ENCODE data around the gene PRKCE.
A peak's percentile ranks its signal among the peaks of the same experiment; 100 is the strongest.

Gene PRKCE

DNA sequence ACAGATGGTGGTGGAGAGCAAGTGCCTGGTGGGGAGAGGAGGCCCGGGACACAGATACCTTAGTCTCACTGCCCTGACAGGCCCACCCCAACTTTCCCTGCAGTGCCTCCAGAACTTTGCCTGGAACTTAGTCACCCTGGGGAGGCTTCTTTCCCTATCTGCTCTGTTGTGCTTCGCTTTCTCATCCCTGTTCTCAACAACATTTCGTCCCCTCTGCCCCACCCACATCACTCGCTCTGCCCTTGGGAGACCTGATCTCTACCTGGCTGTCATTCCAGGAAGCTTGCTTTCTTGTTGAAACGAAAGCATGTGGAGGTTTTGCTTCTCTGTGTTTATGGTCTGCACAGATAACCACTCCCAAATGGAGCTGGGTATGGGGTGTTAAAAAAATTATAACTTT, 93.8 kb downstream of the PRKCE start:
- H3K4me1 ChIP-seq (ENCODE audit: control insufficient read depth in 2 of 2, insufficient read depth in 2 of 2, low read length in 2 of 2): peaks cover 4 to 14% of the 10 kb centered on the region in 2 donors
- peaks cover 0 to 2% of the 10 kb centered on the region in 2 donors for H3K9me3 ChIP-seq (ENCODE audit: control insufficient read depth in 2 of 2, low read length in 2 of 2)
- no peak overlapping the region for H3K27ac ChIP-seq (ENCODE audit: low read depth in 2 of 2, low read length in 2 of 2)
- no peaks in the 10 kb centered on the region for H3K36me3 ChIP-seq (ENCODE audit: control insufficient read depth in 2 of 2, insufficient read depth in 2 of 2, low read length in 2 of 2)
- peak overlapping the region in 1 of 2 donors; percentile 4 for H3K4me3 ChIP-seq (ENCODE audit: low read length in 2 of 2)
- no peaks in the 10 kb centered on the region for H3K27me3 ChIP-seq (ENCODE audit: control insufficient read depth in 2 of 2, insufficient read depth in 2 of 2, low read length in 2 of 2)
- no peak overlapping the region for H3K9ac ChIP-seq (ENCODE audit: low read depth in 1 of 2, low read length in 2 of 2)

GRCh38 chr2:45746888-45747287, 95.4 kb downstream of the PRKCE start:
- no peaks in the 10 kb centered on the region for H3K27me3 ChIP-seq (ENCODE audit: control insufficient read depth in 2 of 2, insufficient read depth in 2 of 2, low read length in 2 of 2)
- H3K27ac ChIP-seq (ENCODE audit: low read depth in 2 of 2, low read length in 2 of 2): no peak overlapping the region
- peaks cover 0 to 2% of the 10 kb centered on the region in 2 donors for H3K9me3 ChIP-seq (ENCODE audit: control insufficient read depth in 2 of 2, low read length in 2 of 2)
- H3K4me1 ChIP-seq (ENCODE audit: control insufficient read depth in 2 of 2, insufficient read depth in 2 of 2, low read length in 2 of 2): peaks cover 4 to 14% of the 10 kb centered on the region in 2 donors
- H3K4me3 ChIP-seq (ENCODE audit: low read length in 2 of 2): no peak overlapping the region
- H3K9ac ChIP-seq (ENCODE audit: low read depth in 1 of 2, low read length in 2 of 2): no peak overlapping the region
- H3K36me3 ChIP-seq (ENCODE audit: control insufficient read depth in 2 of 2, insufficient read depth in 2 of 2, low read length in 2 of 2): no peaks in the 10 kb centered on the region

DNA sequence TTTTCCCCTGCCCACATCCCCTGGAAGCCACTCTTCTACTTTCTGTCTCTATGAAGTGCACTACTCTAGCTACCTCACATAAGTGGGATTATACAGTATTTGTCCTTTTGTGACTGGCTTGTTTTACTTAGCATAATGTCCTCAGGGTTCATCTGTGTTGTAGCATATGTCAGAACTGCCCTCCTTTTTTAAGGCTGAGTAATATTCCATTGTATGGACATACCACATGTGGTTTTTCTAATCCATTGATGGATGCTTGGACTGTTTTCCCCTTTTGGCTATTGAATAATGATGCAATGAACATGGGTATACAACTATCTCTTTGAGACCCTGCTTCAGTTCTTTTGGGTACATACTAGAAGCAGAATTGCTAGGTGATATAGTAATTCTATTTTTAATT, 95.9 kb downstream of the PRKCE start:
- peaks cover 0 to 2% of the 10 kb centered on the region in 2 donors for H3K9me3 ChIP-seq (ENCODE audit: control insufficient read depth in 2 of 2, low read length in 2 of 2)
- H3K27ac ChIP-seq (ENCODE audit: low read depth in 2 of 2, low read length in 2 of 2): no peak overlapping the region
- H3K4me3 ChIP-seq (ENCODE audit: low read length in 2 of 2): no peak overlapping the region
- H3K4me1 ChIP-seq (ENCODE audit: control insufficient read depth in 2 of 2, insufficient read depth in 2 of 2, low read length in 2 of 2): peaks cover 4 to 14% of the 10 kb centered on the region in 2 donors
- no peak overlapping the region for H3K9ac ChIP-seq (ENCODE audit: low read depth in 1 of 2, low read length in 2 of 2)
- no peaks in the 10 kb centered on the region for H3K27me3 ChIP-seq (ENCODE audit: control insufficient read depth in 2 of 2, insufficient read depth in 2 of 2, low read length in 2 of 2)
- no peaks in the 10 kb centered on the region for H3K36me3 ChIP-seq (ENCODE audit: control insufficient read depth in 2 of 2, insufficient read depth in 2 of 2, low read length in 2 of 2)

DNA sequence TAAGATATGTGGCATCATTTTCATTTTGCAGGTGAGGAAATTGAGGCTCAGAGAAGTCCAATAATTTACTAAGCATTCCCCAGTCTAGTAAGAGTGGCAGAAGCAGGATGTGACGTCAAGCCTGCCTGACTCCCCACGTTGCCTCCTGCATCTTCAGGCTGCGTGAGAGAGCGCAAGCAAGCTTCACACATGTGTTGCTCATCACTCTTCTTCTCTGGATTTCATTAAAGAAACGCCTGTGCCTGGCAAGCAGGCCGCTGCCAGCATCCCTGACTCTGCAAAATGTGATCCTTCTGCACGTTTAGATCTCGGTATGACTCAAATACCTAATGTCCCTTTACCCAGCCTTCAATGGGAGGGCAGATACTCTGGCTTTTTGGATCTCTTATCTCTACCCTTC, 96.8 kb downstream of the PRKCE start:
- H3K4me3 ChIP-seq (ENCODE audit: low read length in 2 of 2): no peak overlapping the region
- no peaks in the 10 kb centered on the region for H3K36me3 ChIP-seq (ENCODE audit: control insufficient read depth in 2 of 2, insufficient read depth in 2 of 2, low read length in 2 of 2)
- peaks cover 0 to 2% of the 10 kb centered on the region in 2 donors for H3K9me3 ChIP-seq (ENCODE audit: control insufficient read depth in 2 of 2, low read length in 2 of 2)
- H3K4me1 ChIP-seq (ENCODE audit: control insufficient read depth in 2 of 2, insufficient read depth in 2 of 2, low read length in 2 of 2): peaks cover 6 to 14% of the 10 kb centered on the region in 2 donors
- no peak overlapping the region for H3K9ac ChIP-seq (ENCODE audit: low read depth in 1 of 2, low read length in 2 of 2)
- H3K27me3 ChIP-seq (ENCODE audit: control insufficient read depth in 2 of 2, insufficient read depth in 2 of 2, low read length in 2 of 2): no peaks in the 10 kb centered on the region
- H3K27ac ChIP-seq (ENCODE audit: low read depth in 2 of 2, low read length in 2 of 2): no peak overlapping the region

DNA sequence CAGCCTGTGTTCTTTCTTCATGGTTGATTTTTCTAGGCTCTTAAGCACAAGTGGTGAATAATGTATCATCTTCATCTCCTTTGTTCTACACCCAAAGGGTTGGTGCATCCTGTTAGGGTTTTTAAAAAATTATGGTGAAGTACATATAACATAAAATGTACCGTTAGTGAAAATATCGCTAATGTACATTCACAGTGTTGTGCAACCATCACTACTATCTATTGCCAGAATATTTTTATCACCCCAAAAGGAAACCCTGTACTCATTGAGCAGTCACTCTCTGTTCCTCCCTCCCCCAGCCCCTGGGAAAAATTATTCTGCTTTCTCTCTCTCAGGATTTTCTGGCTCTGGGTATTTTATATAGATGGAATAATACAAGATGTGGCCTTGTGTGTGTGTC, 98.5 kb downstream of the PRKCE start:
- Histone ChIP-seq H3K4me1 (ENCODE audit: control insufficient read depth in 2 of 2, insufficient read depth in 2 of 2, low read length in 2 of 2) (peaks cover 5 to 6% of the 10 kb centered on the region in 2 donors), H3K36me3 (ENCODE audit: control insufficient read depth in 2 of 2, insufficient read depth in 2 of 2, low read length in 2 of 2) (no peaks in the 10 kb centered on the region), H3K27me3 (ENCODE audit: control insufficient read depth in 2 of 2, insufficient read depth in 2 of 2, low read length in 2 of 2) (no peaks in the 10 kb centered on the region), H3K4me3 (ENCODE audit: low read length in 2 of 2) (no peak overlapping the region), H3K27ac (ENCODE audit: low read depth in 2 of 2, low read length in 2 of 2) (no peak overlapping the region), H3K9ac (ENCODE audit: low read depth in 1 of 2, low read length in 2 of 2) (no peak overlapping the region), H3K9me3 (ENCODE audit: control insufficient read depth in 2 of 2, low read length in 2 of 2) (peaks cover 0 to 2% of the 10 kb centered on the region in 2 donors)

GRCh38 chr2:45750484-45750883, 99.0 kb downstream of the PRKCE start:
- peaks cover 2 to 3% of the 10 kb centered on the region in 2 donors for H3K4me1 ChIP-seq (ENCODE audit: control insufficient read depth in 2 of 2, insufficient read depth in 2 of 2, low read length in 2 of 2)
- no peaks in the 10 kb centered on the region for H3K27me3 ChIP-seq (ENCODE audit: control insufficient read depth in 2 of 2, insufficient read depth in 2 of 2, low read length in 2 of 2)
- no peak overlapping the region for H3K4me3 ChIP-seq (ENCODE audit: low read length in 2 of 2)
- H3K27ac ChIP-seq (ENCODE audit: low read depth in 2 of 2, low read length in 2 of 2): no peak overlapping the region
- H3K9ac ChIP-seq (ENCODE audit: low read depth in 1 of 2, low read length in 2 of 2): no peak overlapping the region
- H3K9me3 ChIP-seq (ENCODE audit: control insufficient read depth in 2 of 2, low read length in 2 of 2): peaks cover 0 to 2% of the 10 kb centered on the region in 2 donors
- H3K36me3 ChIP-seq (ENCODE audit: control insufficient read depth in 2 of 2, insufficient read depth in 2 of 2, low read length in 2 of 2): no peaks in the 10 kb centered on the region

DNA sequence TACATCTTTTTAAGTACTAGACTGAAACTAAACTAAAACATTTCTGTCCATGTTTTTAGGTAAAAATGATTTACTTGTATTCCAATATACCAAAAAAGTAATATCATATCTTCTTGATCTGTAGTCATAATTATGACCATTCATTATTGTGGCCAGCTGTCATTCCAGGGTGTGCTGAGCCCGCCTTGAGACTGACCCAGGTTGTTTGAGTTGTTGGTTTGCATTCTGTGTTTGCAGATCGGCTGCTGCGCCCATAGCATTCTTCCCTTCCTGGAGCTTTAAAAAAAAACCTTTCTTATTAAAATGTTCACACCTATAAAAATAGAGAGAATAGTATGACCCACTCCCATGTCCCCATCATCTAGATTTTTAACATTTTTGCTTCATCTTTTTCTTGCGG, 101.9 kb downstream of the PRKCE start:
- peaks cover 0 to 3% of the 10 kb centered on the region in 2 donors for H3K4me1 ChIP-seq (ENCODE audit: control insufficient read depth in 2 of 2, insufficient read depth in 2 of 2, low read length in 2 of 2)
- H3K9me3 ChIP-seq (ENCODE audit: control insufficient read depth in 2 of 2, low read length in 2 of 2): no peaks in the 10 kb centered on the region
- H3K36me3 ChIP-seq (ENCODE audit: control insufficient read depth in 2 of 2, insufficient read depth in 2 of 2, low read length in 2 of 2): no peaks in the 10 kb centered on the region
- no peak overlapping the region for H3K4me3 ChIP-seq (ENCODE audit: low read length in 2 of 2)
- H3K27ac ChIP-seq (ENCODE audit: low read depth in 2 of 2, low read length in 2 of 2): no peak overlapping the region
- no peaks in the 10 kb centered on the region for H3K27me3 ChIP-seq (ENCODE audit: control insufficient read depth in 2 of 2, insufficient read depth in 2 of 2, low read length in 2 of 2)
- no peak overlapping the region for H3K9ac ChIP-seq (ENCODE audit: low read depth in 1 of 2, low read length in 2 of 2)

- peaks cover 0 to 3% of the 10 kb centered on the region in 2 donors for H3K4me1 ChIP-seq (ENCODE audit: control insufficient read depth in 2 of 2, insufficient read depth in 2 of 2, low read length in 2 of 2)
- no peak overlapping the region for H3K27ac ChIP-seq (ENCODE audit: low read depth in 2 of 2, low read length in 2 of 2)
- H3K36me3 ChIP-seq (ENCODE audit: control insufficient read depth in 2 of 2, insufficient read depth in 2 of 2, low read length in 2 of 2): no peaks in the 10 kb centered on the region
- H3K4me3 ChIP-seq (ENCODE audit: low read length in 2 of 2): no peak overlapping the region
- no peaks in the 10 kb centered on the region for H3K27me3 ChIP-seq (ENCODE audit: control insufficient read depth in 2 of 2, insufficient read depth in 2 of 2, low read length in 2 of 2)
- no peaks in the 10 kb centered on the region for H3K9me3 ChIP-seq (ENCODE audit: control insufficient read depth in 2 of 2, low read length in 2 of 2)
- H3K9ac ChIP-seq (ENCODE audit: low read depth in 1 of 2, low read length in 2 of 2): no peak overlapping the region
These were observed 102.9 kb downstream of the PRKCE start for GRCh38 chr2:45754131-45755010.

DNA sequence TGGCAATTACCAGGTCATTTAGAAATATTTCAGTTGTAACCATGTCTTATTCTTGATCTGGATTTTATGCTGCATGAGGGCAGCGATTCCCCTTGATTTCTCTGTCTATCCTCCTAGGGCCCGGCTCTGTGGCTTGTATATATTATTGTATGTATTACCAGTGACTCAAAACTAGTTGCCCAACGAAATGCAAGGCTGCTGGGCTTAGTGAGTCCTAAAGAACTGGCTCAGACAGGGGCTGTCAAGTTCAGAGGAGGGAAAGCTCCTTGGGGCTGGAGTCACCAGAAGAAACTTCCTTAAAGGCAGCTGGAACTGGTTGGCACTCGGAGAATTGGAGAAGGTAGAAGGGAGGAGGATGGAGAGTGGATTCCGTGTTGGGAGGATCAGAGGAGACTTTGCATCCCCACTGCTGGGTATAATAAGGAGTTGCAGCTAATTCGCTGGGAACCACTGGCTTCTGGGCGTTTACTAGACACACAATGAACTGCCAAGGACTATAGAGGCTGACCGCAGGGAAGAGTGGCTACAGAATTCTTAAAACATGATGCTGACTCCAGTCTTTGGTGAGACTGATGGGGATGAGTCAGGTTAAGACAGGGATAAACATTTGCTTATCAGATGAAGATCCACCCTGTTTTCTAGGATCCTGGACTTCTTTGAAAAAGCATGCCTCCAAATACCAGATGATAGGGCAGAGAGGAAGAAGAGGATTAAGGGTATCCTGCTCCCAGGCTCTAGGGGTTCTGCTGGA, 104.3 kb downstream of the PRKCE start:
- H3K9ac ChIP-seq (ENCODE audit: low read depth in 1 of 2, low read length in 2 of 2): no peak overlapping the region
- H3K27ac ChIP-seq (ENCODE audit: low read depth in 2 of 2, low read length in 2 of 2): no peak overlapping the region
- no peaks in the 10 kb centered on the region for H3K27me3 ChIP-seq (ENCODE audit: control insufficient read depth in 2 of 2, insufficient read depth in 2 of 2, low read length in 2 of 2)
- peaks cover 0 to 3% of the 10 kb centered on the region in 2 donors for H3K4me1 ChIP-seq (ENCODE audit: control insufficient read depth in 2 of 2, insufficient read depth in 2 of 2, low read length in 2 of 2)
- H3K4me3 ChIP-seq (ENCODE audit: low read length in 2 of 2): no peak overlapping the region
- H3K36me3 ChIP-seq (ENCODE audit: control insufficient read depth in 2 of 2, insufficient read depth in 2 of 2, low read length in 2 of 2): no peaks in the 10 kb centered on the region
- no peaks in the 10 kb centered on the region for H3K9me3 ChIP-seq (ENCODE audit: control insufficient read depth in 2 of 2, low read length in 2 of 2)

DNA sequence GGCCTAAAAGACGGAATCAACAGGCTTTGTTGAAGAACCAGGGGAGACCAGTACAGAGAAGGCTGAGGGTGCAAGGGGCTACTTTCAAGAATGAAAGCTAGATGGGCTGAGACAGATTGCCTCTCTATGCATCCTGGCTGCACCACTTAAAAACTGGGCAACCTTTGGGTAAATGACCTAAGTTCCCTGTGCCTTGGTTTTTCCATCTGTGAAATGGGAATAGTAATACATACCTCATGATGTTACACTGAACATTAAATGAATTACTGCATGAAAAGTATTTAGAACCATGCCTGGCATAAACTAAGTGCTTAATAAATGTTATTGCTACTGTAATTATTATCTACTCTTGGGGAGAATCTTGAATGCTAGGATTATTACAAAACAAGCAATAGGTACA, 106.5 kb downstream of the PRKCE start:
- Histone ChIP-seq H3K4me3 (ENCODE audit: low read length in 2 of 2) (no peak overlapping the region), H3K27ac (ENCODE audit: low read depth in 2 of 2, low read length in 2 of 2) (no peak overlapping the region), H3K9ac (ENCODE audit: low read depth in 1 of 2, low read length in 2 of 2) (no peak overlapping the region), H3K4me1 (ENCODE audit: control insufficient read depth in 2 of 2, insufficient read depth in 2 of 2, low read length in 2 of 2) (peaks cover 0 to under 1% of the 10 kb centered on the region in 2 donors), H3K36me3 (ENCODE audit: control insufficient read depth in 2 of 2, insufficient read depth in 2 of 2, low read length in 2 of 2) (no peaks in the 10 kb centered on the region), H3K27me3 (ENCODE audit: control insufficient read depth in 2 of 2, insufficient read depth in 2 of 2, low read length in 2 of 2) (no peaks in the 10 kb centered on the region), H3K9me3 (ENCODE audit: control insufficient read depth in 2 of 2, low read length in 2 of 2) (no peaks in the 10 kb centered on the region)
